Dendritic cell treated with granulocyte-macrophage colony-stimulating factor and Interleukin-4, amounts not matched to agents 40 ng/mL and 50 ng/mL, for 4 days (primary cell): ENCODE data around the gene EFCAB12.
"Not testable (repeated sequence)": the region's sequence is repeated elsewhere in the genome, so short reads cannot be mapped to it uniquely, and the experiment has no call there.

Experiments
- H3K27ac Mint-ChIP-seq: one replicate; pipeline ENCODE4 v1.8.0; 2022; ENCODE audit warnings: mild to moderate bottlenecking, mixed read lengths
- H3K27me3 Mint-ChIP-seq: one replicate; pipeline ENCODE4 v1.8.0; 2022; ENCODE audit warnings: mild to moderate bottlenecking, mixed read lengths
- H3K36me3 Mint-ChIP-seq: one replicate; pipeline ENCODE4 v1.8.0; 2022; ENCODE audit warnings: low read depth, mixed read lengths
- H3K4me1 Mint-ChIP-seq: one replicate; pipeline ENCODE4 v1.8.0; 2022; ENCODE audit warnings: low read depth, mixed read lengths
- H3K4me3 Mint-ChIP-seq: one replicate; pipeline ENCODE4 v1.8.0; 2022; ENCODE audit warnings: mild to moderate bottlenecking, moderate library complexity, mixed read lengths
- H3K9me3 Mint-ChIP-seq: one replicate; pipeline ENCODE4 v1.8.0; 2022; ENCODE audit warnings: mixed read lengths
- intact Hi-C: fragments of 100-400 bp; cut with micrococcal nuclease; formaldehyde crosslinking; loops from one replicate; pipeline ENCODE4 v1.15.0; 2022

The EFCAB12 gene

GRCh38 chr3:129388791-129389571 is 39.5 kb downstream of the EFCAB12 start:
- H3K9me3 Mint-ChIP-seq, H3K27me3 Mint-ChIP-seq, H3K27ac Mint-ChIP-seq, H3K4me1 Mint-ChIP-seq, H3K4me3 Mint-ChIP-seq: not testable (repeated sequence)
- intact Hi-C loops = loop anchor here (10.0 kb wide), 1 partner anchor 436 kb away; no protein-coding TSS in a partner anchor
- peaks cover 89% of the 10 kb centered on the region for H3K36me3 Mint-ChIP-seq

DNA sequence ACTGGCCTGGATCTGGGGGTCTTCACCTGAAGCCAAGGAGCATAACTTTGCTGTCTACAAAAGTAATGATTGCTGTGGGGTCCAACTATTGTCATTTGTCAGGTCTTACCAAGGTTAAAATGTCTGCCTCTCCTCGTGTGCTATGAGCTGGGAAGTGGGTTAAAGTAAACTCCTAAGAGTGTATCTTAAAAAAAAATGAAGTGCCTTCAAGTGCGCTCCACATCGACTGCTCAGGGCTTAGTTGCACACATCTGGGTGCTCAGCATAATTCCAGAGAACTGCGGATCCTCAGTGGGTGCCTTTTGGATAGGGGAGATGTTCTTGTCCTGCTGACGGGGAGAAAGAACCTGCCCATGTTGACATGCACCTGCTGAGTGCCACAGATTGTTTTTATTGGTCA is 40.9 kb downstream of the EFCAB12 start:
- H3K4me1 Mint-ChIP-seq = peaks cover 4% of the 10 kb centered on the region
- H3K9me3 Mint-ChIP-seq = no peaks in the 10 kb centered on the region
- no peak overlapping the region for H3K4me3 Mint-ChIP-seq
- H3K36me3 Mint-ChIP-seq = peaks cover 75% of the 10 kb centered on the region
- H3K27ac Mint-ChIP-seq = no peak overlapping the region
- no peaks in the 10 kb centered on the region for H3K27me3 Mint-ChIP-seq
- intact Hi-C loops = loop anchor here (10.0 kb wide), 1 partner anchor 437 kb away; no protein-coding TSS in a partner anchor

DNA sequence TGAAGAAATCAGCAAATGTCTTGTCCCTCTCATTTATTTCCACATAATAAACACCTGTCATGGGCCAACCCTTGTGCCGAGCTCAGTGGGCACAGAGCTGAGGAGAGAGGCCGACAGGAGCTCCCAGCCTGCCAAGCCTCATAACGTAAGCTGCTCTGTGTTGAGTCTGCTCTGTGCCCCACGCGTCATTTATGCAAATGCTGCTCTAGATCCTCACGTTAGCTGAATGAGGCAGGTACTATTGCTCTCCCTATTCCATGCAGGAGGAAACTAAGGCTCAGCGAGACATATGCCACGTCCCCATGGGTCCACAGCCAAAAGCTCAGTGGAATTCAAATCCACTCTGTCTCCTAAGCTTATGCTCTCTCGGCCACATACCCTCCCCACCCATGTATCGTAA is 41.5 kb downstream of the EFCAB12 start:
- Mint-ChIP-seq H3K4me3 (no peak overlapping the region), H3K27me3 (no peaks in the 10 kb centered on the region), H3K27ac (no peak overlapping the region), H3K4me1 (peaks cover 9% of the 10 kb centered on the region), H3K36me3 (peaks cover 70% of the 10 kb centered on the region), H3K9me3 (no peaks in the 10 kb centered on the region)
- intact Hi-C loops = loop anchor here (10.0 kb wide), 1 partner anchor 438 kb away; no protein-coding TSS in a partner anchor

- H3K36me3 Mint-ChIP-seq = peaks cover 62% of the 10 kb centered on the region
- H3K4me1 Mint-ChIP-seq, H3K4me3 Mint-ChIP-seq, H3K27ac Mint-ChIP-seq, H3K27me3 Mint-ChIP-seq, H3K9me3 Mint-ChIP-seq: not testable (repeated sequence)
- intact Hi-C loops = loop anchor here (10.0 kb wide), 1 partner anchor 439 kb away; no protein-coding TSS in a partner anchor
These were observed 42.9 kb downstream of the EFCAB12 start for GRCh38 chr3:129385507-129385906.

DNA sequence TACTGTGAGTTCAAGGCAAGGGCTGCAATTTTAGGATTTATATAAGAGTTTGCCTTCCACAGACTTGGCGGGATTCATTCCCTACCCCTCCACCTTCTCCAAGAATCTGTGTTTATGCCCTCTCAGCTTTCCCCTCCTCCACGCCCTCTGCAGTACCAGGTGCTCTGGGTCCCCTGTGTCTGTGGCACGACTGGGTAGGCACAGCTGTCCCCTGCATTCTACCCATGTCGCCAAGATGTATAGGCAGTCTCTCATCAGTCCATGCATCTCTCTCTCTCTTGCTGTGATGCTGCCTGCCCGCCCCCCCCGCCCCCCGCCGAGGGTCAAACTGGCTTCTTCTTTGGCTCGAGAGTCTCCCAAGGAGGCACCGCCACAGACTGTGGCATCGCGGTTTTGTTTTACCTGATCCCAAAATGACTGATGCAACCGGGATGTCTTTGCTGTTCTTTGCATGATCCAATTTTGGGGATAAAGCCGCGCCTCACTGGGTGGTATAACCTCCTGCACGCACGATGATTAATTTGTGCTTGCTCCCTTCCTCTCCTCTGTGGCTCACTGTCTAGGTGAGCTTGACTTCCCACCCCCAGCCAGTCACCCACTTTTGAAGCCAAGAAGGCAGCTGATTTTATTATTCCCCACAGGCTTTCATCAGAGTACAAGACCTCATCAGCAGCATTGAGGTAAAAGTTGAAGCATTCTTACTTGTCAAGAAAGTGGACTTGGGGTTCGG is 43.7 kb downstream of the EFCAB12 start:
- peaks cover 62% of the 10 kb centered on the region for H3K36me3 Mint-ChIP-seq
- intact Hi-C loops = loop anchor here (10.0 kb wide), 1 partner anchor 440 kb away; no protein-coding TSS in a partner anchor
- H3K4me1 Mint-ChIP-seq = peaks cover 9% of the 10 kb centered on the region
- no peak overlapping the region for H3K4me3 Mint-ChIP-seq
- H3K9me3 Mint-ChIP-seq = peaks cover 9% of the 10 kb centered on the region
- H3K27ac Mint-ChIP-seq = no peak overlapping the region
- no peaks in the 10 kb centered on the region for H3K27me3 Mint-ChIP-seq

DNA sequence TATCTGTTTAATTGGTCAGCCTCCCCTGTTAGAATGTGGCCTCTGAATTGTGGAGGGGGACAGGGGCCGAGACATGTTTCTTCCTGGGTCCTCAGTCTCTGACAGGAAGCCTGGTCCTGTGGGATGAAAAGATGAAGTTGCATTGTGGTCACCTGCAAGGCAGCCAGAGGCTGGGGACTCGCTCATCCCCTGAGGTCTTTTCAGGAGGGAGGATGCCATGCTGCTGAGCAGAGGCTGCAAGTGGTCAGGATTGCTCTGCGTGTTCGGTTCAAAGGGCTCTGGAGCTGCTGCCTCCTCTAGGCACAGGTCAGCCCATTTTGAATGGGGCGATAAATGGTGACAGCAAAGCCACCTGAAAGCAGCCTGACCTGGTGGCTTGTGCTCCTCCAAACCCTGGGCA is 44.3 kb downstream of the EFCAB12 start:
- H3K27ac Mint-ChIP-seq, H3K27me3 Mint-ChIP-seq, H3K4me1 Mint-ChIP-seq, H3K4me3 Mint-ChIP-seq: not testable (repeated sequence)
- Mint-ChIP-seq H3K9me3 (peaks cover 13% of the 10 kb centered on the region), H3K36me3 (peaks cover 61% of the 10 kb centered on the region)
- intact Hi-C loops = loop anchor here (10.0 kb wide), 1 partner anchor 441 kb away; no protein-coding TSS in a partner anchor

DNA sequence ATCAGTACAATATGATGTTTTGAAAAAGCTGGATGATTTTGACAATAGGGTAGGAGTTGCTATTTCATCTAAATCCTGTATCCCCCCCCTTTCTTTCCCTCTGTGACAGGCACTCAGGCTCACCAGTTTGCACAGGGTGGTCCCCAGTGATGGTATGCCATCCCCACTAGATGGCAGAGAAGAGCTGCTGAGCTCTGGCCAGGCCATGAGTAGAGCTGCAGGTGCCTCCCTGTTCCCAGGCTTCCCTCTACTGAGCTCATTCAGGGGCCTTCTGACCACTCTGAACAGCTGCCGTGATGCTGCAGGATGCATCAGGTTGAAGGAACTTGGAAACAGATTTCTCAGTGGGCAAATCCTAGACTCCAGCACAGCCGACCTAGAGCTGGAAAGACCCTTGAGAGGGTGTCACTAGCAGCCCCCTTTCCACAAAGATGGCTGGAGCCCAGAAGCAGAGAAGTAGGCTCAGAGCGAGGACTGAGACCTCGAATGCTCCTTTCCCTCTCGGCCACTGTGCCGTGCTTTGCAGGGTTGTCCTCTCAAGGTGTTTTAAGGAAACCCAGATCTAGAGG is 45.1 kb downstream of the EFCAB12 start:
- Mint-ChIP-seq H3K9me3 (peaks cover 19% of the 10 kb centered on the region), H3K27ac (no peak overlapping the region), H3K36me3 (peaks cover 53% of the 10 kb centered on the region), H3K4me3 (no peak overlapping the region), H3K4me1 (peaks cover 9% of the 10 kb centered on the region), H3K27me3 (no peaks in the 10 kb centered on the region)
- intact Hi-C loops = loop anchor here (10.0 kb wide), 1 partner anchor 441 kb away; no protein-coding TSS in a partner anchor

GRCh38 chr3:129382366-129382765 is 46.1 kb downstream of the EFCAB12 start:
- H3K27me3 Mint-ChIP-seq = no peaks in the 10 kb centered on the region
- peaks cover 22% of the 10 kb centered on the region for H3K9me3 Mint-ChIP-seq
- no peak overlapping the region for H3K4me3 Mint-ChIP-seq
- H3K36me3 Mint-ChIP-seq = peaks cover 43% of the 10 kb centered on the region
- H3K27ac Mint-ChIP-seq = no peak overlapping the region
- H3K4me1 Mint-ChIP-seq = peaks cover 9% of the 10 kb centered on the region
- intact Hi-C loops = loop anchor here (10.0 kb wide), 1 partner anchor 442 kb away; no protein-coding TSS in a partner anchor

DNA sequence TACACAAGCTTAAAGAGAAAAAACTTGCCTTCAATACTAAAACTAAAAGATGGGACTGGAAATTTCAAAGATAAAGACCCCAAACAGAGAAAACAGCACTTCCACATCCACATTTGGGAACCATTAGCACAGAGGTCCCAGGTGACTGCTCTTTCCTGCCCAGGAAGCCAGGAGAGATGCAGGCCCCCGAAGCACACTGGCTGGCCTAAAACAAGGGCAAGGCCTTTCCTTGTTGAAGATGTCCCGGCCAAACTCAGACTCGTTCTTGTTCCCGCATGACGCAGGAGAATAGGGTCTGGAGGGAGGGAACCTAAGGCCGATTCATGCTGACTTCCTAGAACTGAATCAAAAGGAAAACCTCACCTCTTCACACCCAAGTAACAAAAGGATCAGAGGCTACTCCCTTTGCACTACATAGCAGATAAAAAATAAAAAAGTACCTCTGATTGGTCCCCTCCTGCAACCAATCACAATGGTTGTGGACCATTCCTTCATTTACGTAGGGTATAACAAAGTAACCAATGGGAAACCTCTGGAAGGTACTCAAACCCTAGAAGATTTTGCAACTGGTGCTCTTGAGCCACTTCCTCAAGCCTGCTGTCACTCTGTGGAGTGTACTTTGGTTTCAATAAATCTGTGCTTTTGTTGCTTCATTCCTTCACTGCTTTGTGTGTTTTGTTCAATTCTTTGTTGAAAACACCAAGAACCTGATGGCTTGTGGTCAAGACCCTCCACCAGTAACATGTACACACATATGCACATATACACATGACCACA is 48.7 kb downstream of the EFCAB12 start:
- no peak overlapping the region for H3K27ac Mint-ChIP-seq

DNA sequence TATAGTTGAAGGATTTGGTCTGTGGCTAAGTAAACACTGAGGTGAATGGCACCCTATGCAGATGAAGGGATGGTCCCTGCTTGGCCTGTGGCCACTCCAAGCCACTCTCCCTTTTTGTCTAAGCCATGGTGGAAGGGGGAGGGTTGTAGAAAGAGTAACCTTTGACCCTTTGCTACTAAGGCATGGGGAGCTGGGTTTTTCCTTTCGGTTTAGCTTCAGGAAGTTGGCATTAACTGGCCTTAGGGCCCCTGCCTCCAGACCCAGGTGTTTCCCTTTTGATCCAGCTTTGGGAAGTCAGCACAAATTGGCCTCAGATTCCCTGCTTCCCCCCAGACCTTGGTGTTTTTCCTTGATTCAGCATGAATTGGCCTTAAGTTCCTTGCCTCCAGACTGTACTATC is 49.5 kb downstream of the EFCAB12 start:
- Mint-ChIP-seq H3K4me3 (no peak overlapping the region), H3K4me1 (peaks cover 9% of the 10 kb centered on the region), H3K36me3 (peaks cover 20% of the 10 kb centered on the region)

More for the DNA sequence above, 48.7 kb downstream of the EFCAB12 start:
- H3K4me3 Mint-ChIP-seq = no peak overlapping the region
- H3K27me3 Mint-ChIP-seq = no peaks in the 10 kb centered on the region
- peaks cover 20% of the 10 kb centered on the region for H3K36me3 Mint-ChIP-seq
- H3K4me1 Mint-ChIP-seq = peaks cover 9% of the 10 kb centered on the region
- peaks cover 22% of the 10 kb centered on the region for H3K9me3 Mint-ChIP-seq
- intact Hi-C loops = loop anchor here (10.0 kb wide), 1 partner anchor 445 kb away; no protein-coding TSS in a partner anchor

DNA sequence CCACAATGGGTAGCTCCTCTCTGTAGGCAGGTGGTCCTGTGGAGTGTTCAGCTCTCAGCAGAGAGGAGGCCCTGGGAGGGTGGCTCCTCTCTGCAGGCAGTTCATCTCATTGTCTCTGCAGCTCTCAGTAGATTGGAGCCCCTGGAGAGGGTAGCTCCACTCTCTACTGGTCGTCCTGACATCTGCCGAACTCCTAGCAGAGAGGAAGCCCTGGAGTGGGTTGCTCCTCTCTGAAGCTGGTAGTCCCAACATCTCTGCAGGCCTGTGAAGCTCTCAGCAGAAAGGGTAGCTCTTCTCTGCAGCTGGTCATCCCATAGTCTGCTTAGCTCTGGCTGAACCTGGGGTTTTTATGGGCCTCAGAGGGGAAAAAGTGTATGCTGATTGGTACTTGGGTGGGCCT is 50.8 kb downstream of the EFCAB12 start:
- Mint-ChIP-seq H3K4me3 (no peak overlapping the region), H3K4me1 (peaks cover 7% of the 10 kb centered on the region), H3K9me3 (peaks cover 22% of the 10 kb centered on the region), H3K36me3 (peaks cover 20% of the 10 kb centered on the region), H3K27ac (no peak overlapping the region), H3K27me3 (no peaks in the 10 kb centered on the region)
- intact Hi-C loops = no loop called here

More for the DNA sequence above, 49.5 kb downstream of the EFCAB12 start:
- intact Hi-C loops = no loop called here
- H3K27ac Mint-ChIP-seq = no peak overlapping the region
- H3K9me3 Mint-ChIP-seq = peaks cover 22% of the 10 kb centered on the region
- no peaks in the 10 kb centered on the region for H3K27me3 Mint-ChIP-seq

DNA sequence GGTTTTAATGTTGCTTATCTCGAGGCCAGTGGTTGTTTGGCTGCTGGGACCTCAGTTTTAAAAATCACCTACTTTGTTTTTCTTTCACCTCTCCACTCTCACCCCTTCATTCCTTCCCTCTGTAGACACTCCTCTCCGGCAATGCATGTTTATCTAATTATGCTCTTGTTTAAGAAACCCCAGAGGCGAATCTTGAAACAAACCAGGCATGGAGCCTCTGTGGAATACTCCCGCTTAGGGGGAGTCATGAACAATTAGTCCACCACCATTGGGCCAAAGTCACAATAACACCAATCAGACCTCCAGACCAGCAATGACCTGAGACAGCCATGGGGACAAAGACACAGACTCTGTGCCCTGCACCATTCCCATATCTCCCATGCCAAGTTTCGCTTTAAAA is 53.3 kb downstream of the EFCAB12 start:
- Mint-ChIP-seq H3K9me3 (peaks cover 16% of the 10 kb centered on the region), H3K27me3 (no peaks in the 10 kb centered on the region), H3K4me1 (no peaks in the 10 kb centered on the region), H3K4me3 (no peak overlapping the region), H3K27ac (no peak overlapping the region), H3K36me3 (peaks cover 9% of the 10 kb centered on the region)
- intact Hi-C loops = no loop called here

- no peak overlapping the region for H3K4me3 Mint-ChIP-seq
- no peak overlapping the region for H3K27ac Mint-ChIP-seq
- H3K4me1 Mint-ChIP-seq = no peaks in the 10 kb centered on the region
- intact Hi-C loops = no loop called here
- H3K27me3 Mint-ChIP-seq = no peaks in the 10 kb centered on the region
- H3K36me3 Mint-ChIP-seq = no peaks in the 10 kb centered on the region
- H3K9me3 Mint-ChIP-seq = no peaks in the 10 kb centered on the region
These were observed 57.2 kb downstream of the EFCAB12 start for GRCh38 chr3:129371041-129371826.
